OCI-M1 (cell line): ENCODE results near the gene ABCA2.
"Not testable (repeated sequence)": the region's sequence is repeated elsewhere in the genome, so short reads cannot be mapped to it uniquely, and the experiment has no call there.

Experiments
- DNase-seq: peaks from one replicate; lab custom pipeline; 2025; lab: John Stamatoyannopoulos, UW

The ABCA2 gene

GRCh38 chr9:137064027-137064879 is 36.2 kb upstream of the ABCA2 start:
- peak; percentile 68 for DNase-seq

DNA sequence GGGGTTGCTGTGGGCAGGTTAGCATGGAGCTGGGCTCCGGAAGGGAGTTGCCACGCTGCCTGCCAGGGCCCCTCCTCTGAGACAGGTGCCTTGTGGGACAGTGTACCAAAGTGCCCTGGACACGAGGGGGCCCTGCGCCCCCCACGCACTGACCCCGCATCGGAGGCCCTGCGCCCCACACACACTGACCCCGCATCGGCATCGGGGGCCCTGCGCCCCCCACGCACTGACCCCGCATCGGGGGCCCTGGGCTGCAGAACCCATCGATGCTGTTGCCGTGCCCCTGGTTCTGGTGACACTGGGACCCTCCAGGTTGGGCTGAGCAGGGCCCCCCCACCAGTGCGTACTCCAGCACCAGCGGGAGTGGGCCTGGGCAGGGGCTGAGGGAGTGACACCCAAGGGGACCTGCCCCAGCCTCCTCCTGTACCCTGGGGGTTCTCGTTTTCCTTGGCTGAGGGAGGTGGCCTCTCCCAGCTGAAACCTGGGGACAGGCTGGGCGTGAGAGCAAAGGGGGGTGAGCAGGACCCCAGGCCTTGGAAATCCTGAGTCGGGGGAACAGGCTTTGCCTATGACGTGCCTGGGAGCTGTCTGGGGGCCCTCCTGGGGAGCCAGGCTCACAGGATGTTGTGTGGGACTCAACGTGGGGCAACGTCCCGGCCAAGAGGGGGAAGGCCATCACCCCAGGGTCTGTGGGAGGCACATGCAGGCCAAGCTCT is 35.4 kb upstream of the ABCA2 start:
- DNase-seq, result no peak

GRCh38 chr9:137062798-137063197 is 34.8 kb upstream of the ABCA2 start:
- not testable (repeated sequence) for DNase-seq

DNA sequence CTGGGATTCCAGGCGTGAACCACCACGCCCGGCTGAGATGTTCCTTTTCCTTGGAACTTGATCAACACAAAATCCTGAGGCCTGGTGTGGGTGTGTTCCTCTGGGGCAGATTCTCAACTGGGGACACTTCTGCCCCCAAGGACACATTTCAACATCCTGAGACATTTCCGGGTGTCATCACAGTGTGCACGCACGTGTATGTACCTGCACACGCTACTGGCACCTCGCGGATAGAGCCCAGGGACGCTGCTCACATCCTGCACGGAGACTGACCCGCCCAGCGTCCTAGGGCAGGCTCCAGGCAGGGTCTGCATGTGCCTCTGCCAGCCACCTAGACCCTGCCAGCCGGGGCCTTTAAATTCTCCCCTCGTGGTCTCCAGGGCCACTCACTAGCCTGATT is 34.3 kb upstream of the ABCA2 start:
- DNase-seq, result no peak

DNA sequence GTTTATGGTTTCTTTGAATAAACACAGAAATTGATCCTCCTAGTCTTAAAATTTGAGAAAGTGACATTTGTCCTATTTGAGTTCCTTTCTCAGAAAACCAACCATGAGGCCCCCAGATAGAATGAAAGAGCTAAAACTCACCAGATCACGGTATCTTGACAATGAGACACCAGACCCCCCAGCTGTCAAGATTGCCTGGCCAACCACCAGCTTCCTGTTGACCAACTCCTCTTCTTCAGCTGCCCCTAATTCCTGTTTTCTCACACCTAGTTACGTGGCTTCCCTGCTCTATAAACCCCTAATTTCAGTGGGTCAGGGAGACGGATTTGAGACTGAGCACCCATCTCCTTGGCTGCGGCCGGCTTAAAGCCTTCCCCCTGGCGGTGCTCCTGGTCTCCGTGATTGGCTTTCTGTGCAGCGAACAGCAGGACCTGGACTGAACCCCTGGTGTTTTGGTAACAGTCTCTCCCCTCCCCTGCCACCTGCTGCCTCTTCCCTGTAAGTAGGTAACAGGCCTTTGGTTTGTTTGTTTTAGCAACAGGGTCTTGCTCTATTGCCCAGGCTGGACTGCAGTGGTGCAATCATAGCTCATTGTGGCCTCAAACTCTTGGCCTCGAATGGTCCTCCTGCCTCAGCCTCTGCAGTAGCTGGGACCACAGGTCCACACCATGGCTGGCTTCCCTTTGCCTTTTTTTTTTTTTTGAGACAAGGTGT is 30.6 kb upstream of the ABCA2 start:
- DNase-seq, result no peak

DNA sequence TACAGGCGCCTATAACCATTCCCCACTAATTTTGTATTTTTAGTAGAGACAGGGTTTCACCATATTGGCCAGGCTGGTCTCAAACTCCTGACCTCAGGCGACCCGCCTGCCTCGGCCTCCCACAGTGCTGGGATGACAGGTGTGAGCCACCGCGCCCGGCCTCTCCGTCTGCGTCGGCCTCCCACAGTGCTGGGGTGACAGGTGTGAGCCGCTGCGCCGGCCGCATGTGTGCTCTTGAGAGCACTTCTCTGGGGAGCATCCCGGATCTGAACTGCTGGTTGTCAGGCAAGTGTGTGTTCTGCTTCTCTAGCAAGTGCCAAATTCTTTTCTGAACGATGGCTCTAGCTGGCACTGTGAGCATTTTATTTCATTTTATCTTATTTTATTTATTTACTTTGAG is 29.5 kb upstream of the ABCA2 start:
- DNase-seq, result no peak

GRCh38 chr9:137056739-137057415 is 28.8 kb upstream of the ABCA2 start:
- no peak for DNase-seq

GRCh38 chr9:137055385-137056364 is 27.6 kb upstream of the ABCA2 start:
- DNase-seq, result no peak

- DNase-seq, result no peak
Observed at GRCh38 chr9:137054932-137055384, 26.9 kb upstream of the ABCA2 start.

DNA sequence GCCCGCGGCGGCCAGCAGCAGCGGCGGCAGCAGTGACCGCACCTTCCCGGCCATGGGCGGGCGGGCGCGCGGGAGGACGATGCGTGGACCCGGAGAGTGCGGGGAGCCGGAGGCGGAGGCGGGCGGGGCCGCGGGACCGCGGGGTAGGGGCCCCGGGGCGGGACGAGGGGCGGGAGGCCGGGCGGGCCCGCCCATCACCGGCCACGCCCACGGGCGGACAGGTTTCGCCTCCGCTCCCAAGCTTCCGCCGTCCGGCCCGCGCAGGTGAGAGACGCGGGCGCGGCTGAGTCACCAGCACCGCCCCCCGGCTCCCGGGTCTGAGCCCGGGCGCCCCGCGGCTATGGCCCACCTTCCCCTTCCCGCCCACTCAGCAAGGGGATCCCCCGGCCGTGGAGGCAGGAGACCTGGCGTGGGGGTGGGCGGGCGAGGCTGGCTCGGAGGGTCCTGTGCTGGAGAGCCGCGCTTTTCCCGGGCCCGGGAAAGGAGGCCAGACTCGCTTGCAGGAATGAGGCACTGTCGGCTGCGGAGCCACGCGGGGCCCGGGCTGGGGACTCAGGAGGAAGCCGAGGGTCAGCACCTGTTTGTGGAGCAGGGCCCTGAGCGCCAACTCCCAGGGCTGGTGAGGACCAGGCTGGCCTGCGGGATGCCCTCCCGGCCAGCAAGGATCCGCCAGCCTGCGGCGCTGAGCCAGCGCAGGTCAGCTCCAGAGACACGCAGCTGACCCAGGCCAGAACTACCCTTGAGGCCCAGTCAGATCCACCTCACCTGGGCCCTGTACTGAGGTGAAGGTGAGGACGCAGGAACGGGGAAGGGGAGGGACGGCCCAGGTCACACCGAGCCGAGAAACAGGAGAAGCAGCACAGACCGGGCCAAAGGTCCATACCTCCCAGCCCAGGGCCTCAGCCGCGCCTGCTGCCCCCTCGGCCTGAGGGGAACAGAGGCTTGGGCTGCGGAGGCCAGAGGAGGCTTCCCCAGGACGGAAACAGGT is 26.2 kb upstream of the ABCA2 start, which contains the start of gene ENTPD2:
Gene ENTPD2 (minus strand): TSS at position 118 of the 988 bp plus-strand sequence. CDS start 64 bp downstream, at position 54.
- no peak for DNase-seq

GRCh38 chr9:137052998-137053943 is 25.2 kb upstream of the ABCA2 start:
- no peak for DNase-seq

DNA sequence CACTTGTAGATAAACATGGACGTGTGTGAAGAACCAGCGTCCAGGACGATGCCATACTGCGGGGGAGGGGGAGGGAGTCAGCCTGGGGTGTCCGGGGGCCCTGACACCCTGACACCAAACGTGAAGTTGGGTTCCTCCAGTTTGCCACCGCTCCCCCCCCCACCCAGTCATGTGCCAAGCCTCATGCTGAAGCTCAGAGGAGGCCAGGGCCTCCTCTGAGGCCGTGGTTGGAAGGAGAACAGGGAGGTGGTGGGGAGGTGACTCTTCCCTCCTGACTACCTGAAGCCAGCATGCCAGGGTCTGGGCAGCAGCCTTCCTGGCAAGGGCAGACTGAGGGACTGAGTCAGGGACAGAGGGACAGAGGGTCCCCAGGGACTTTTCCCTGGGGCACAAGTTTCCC is 24.3 kb upstream of the ABCA2 start:
- DNase-seq, result no peak

DNA sequence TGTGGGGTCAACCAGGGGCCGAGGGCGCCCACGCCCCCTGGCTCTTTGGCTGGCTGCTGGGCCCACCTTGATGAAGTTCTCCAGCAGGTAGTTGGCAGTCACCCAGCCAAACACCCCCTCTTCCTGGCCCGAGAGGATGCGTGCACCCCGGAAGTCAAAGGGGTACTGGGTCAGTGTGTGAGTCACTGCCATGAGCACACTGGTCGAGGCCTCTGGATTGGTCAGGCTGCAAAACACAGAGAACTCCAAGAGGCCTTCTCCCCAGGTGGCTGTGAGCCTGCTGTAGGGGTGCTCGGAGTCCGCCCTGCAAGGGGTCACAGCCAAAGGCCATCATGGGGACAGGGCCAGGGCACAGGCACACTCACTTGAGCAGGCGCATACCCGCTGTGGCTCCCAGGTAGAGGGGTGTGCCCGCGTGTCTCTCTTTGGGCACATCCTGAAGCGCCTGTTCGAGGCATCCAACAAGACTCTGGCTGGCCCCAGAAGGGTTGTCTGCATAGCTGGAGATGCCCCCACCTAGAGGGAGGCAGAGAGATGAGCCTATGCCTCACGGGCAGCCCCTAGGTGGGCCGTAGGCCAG is 23.2 kb upstream of the ABCA2 start:
- DNase-seq, result no peak

DNA sequence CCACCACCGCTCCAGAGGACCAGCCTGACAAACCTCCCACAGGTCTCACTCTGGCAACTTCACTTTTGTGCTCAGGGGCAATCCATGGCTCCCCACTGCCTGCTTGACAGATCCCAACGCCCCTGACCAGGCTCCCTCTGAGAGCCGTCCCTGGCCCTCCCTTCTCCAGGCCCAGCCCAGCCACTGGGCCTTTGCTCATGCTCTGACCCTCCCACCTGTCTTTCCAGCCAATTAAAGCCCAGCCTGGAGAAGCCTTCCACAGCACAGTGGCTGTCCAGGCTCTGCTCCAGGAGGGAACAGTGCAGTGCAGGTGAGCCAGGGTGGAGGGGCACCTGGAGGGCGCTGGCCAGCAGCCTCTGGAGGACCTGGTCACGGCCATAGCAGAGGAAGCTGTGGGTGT is 22.5 kb upstream of the ABCA2 start:
- DNase-seq, result no peak

DNA sequence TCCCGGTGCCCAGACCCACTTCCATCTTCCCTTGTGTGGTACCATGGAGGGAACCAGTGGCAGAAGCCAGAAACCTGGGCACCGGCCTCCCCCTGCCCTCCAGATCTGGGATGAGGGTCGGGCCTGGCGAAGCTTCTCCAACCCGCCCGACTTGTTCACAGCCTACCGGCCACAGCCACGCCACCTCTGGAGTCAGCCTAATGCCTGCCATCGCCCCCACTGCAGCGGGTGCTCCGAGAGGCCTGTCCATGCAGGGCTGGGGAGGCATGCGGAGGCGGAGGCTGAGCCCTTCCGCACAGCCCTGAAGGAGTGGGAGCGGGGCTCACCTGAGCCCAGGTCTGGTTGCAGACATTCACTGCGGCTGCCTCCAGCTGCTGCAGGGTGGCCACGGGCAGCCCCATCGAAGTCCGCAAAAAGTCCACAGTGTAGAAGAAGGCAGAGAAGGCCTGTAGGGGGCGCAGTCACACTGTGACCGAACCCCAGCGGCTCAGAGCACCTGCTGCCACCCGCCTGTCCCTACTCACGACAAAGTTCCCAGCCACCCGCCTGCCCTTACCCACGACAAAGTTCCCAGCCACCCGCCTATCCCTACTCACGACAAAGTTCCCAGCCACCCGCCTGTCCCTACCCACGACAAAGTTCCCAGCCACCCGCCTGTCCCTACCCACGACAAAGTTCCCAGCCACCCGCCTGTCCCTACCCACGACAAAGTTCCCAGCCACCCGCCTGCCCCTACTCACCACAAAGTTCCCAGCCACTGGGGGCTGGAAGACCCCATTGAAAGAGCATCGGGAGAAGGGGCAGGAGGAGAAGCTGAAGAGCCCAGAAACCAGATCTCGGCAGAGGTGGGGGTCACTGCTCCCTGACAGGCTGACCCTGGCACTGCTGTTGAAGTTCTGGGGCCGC is 21.8 kb upstream of the ABCA2 start:
- peak; percentile 72 for DNase-seq

DNA sequence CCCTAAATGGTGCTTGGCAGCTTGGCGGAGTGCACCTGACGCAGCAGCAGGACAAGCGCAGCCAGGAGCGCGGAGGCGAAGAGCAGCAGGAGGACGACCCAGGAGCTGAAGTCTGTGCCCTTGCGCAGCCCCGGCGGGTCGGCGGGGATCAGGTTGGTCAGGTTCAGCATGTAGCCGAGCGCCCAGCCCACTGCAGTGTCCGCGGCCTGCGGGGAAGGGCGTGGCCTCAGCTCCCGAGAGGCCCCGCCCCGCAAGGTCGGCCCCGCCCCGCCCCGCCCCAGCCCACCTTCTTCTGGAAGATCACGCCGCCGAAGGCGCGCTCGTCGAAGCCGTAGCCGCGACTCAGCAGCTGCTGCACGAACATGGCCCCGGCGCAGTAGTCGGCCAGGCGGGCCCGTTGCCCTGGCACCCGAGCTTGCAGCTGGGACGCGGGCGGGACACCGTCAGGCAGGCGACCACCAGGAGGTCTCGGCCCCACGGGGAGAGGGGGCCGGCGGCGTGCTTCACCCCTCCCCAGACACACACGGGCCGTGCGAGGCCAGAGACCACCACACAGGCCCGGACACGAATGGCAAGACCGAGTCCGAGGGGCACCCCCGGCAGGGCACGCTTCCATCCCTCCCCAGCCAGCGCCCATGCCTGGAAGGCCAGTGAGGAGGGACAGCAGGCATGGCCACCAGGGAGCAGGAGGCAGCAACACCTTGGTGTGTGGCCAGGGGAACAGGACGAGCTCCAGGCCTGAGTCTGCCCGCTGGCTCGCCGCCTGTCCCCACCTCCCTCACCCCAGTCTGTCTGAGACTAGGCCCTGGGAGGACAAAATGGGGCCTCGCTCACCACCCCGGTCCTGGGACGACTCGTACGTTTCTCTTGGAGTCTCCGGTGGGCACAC is 20.9 kb upstream of the ABCA2 start:
- DNase-seq, result no peak
